ENCODE measurements around the gene ARHGAP24. TPM values are rescaled to one million over a fixed set of nuclear protein-coding genes. Genes with fewer than 3 reads are reported as not detected.

The ARHGAP24 gene
- total RNA-seq, 1 experiment from 2014 or later = 1.3 TPM

- Histone ChIP-seq H3K9me2 (ENCODE audit: insufficient read depth) (no peaks in the 10 kb centered on the region; the same call in none of the 2 replicates), H4K20me1 (ENCODE audit: insufficient read depth) (no peaks in the 10 kb centered on the region), H3K27me3 (ENCODE audit: insufficient read depth, low read length) (no peaks in the 10 kb centered on the region), H2AFZ (ENCODE audit: low read depth, low read length, poor library complexity, severe bottlenecking) (no peak overlapping the region), H3K9ac (ENCODE audit: low read length) (no peak overlapping the region), H3K36me3 (ENCODE audit: control insufficient read depth in 1 of 2, insufficient read depth in 2 of 2, low read length in 2 of 2) (no peaks in the 10 kb centered on the region), H3K9me3 (ENCODE audit: control insufficient read depth in 1 of 2, insufficient read depth in 1 of 2, low read depth in 1 of 2, low read length in 2 of 2) (no peaks in the 10 kb centered on the region), H3K4me3 (replicated peaks in 1 of 2; ENCODE audit: low read depth in 1 of 2, low read length in 2 of 2) (no peak overlapping the region), H3K4me1 (ENCODE audit: control insufficient read depth in 1 of 2, insufficient read depth in 2 of 2, low read length in 2 of 2) (no peaks in the 10 kb centered on the region), H3K27ac (ENCODE audit: low read depth, low read length) (no peak overlapping the region), H3K4me2 (ENCODE audit: low read length) (no peak overlapping the region), H3K79me2 (ENCODE audit: insufficient read depth, low read length) (no peaks in the 10 kb centered on the region)
- ATAC-seq (no peak), DNase-seq (ENCODE audit: low read depth, low spot score) (no peak)
- ChIA-PET RAD21 (ENCODE audit: low non-redundant PET in 1 of 2, low total read pairs in 2 of 2, uncharacterized antibody in 2 of 2, unreplicated experiment in 2 of 2) (no interaction called here), POLR2A (no interaction called here), CTCF (no interaction called here)
- BruUV-seq (replicated peaks) = no TSS peak
- TF ChIP-seq EGR1 (IDR thresholded peaks at IDR 0.05; ENCODE audit: low read depth) (no peak), RAD21 (IDR thresholded peaks at IDR 0.05; ENCODE audit: low read depth) (no peak), ZBTB33 (IDR thresholded peaks at IDR 0.05; ENCODE audit: extremely low read depth, insufficient replicate concordance, low read length) (no peak), TCF7L2 (IDR thresholded peaks at IDR 0.05; ENCODE audit: borderline replicate concordance, extremely low read depth, insufficient read depth, insufficient read length) (no peak), JUND (IDR thresholded peaks at IDR 0.05) (no peak), MAX (IDR thresholded peaks at IDR 0.05) (no peak), FOSL1 (IDR thresholded peaks at IDR 0.05; ENCODE audit: low read depth) (no peak)
- intact Hi-C loops (cut with micrococcal nuclease) = no loop called here
Observed at GRCh38 chr4:85448906-85449890, 25.8 kb upstream of the ARHGAP24 start.
